DOHH2 (cell line): ENCODE measurements around the gene CNPY1.
"Not testable (repeated sequence)": the region's sequence is repeated elsewhere in the genome, so short reads cannot be mapped to it uniquely, and the experiment has no call there.

Experiments
- H3F3A ChIP-seq: fragments of 200-600 bp; sonication (generic), shearing (Covaris generic); 2 replicates; pipeline ENCODE4 v1.6.0; 2016; ENCODE audit warnings: antibody characterized with exemption, mild to moderate bottlenecking; ENCODE audit not compliant: control insufficient read depth, insufficient read depth
- H3K27ac ChIP-seq: fragments of 200-600 bp; sonication (generic); 2 replicates; pipeline ENCODE4 v1.5.1; 2014; ENCODE audit warnings: low read depth, mild to moderate bottlenecking, low read length, moderate library complexity
- H3K27me3 ChIP-seq: fragments of 200-600 bp; sonication (generic); 2 replicates; pipeline ENCODE4 v1.6.1; 2014; ENCODE audit warnings: mild to moderate bottlenecking, low read length, mixed read lengths; ENCODE audit not compliant: control insufficient read depth
- H3K36me3 ChIP-seq: fragments of 200-600 bp; sonication (generic); 2 replicates; pipeline ENCODE4 v1.6.1; 2014; ENCODE audit warnings: mild to moderate bottlenecking, low read length, moderate library complexity, mixed read lengths; ENCODE audit not compliant: control insufficient read depth
- H3K4me1 ChIP-seq: fragments of 200-600 bp; sonication (generic); 2 replicates; pipeline ENCODE4 v1.6.1; 2014; ENCODE audit warnings: mild to moderate bottlenecking, low read length, mixed read lengths; ENCODE audit not compliant: control insufficient read depth
- H3K4me2 ChIP-seq: fragments of 200-600 bp; sonication (generic); 2 replicates; pipeline ENCODE4 v1.6.0; 2014; ENCODE audit warnings: mild to moderate bottlenecking, low read length, moderate library complexity
- H3K4me3 ChIP-seq: fragments of 200-600 bp; sonication (generic); 2 replicates; pipeline ENCODE4 v1.5.1; 2014; ENCODE audit warnings: mild to moderate bottlenecking, low read length, mixed read lengths
- H3K79me2 ChIP-seq: fragments of 200-600 bp; sonication (generic); 2 replicates; pipeline ENCODE4 v1.6.1; 2014; ENCODE audit warnings: mild to moderate bottlenecking, low read length, mixed read lengths; ENCODE audit not compliant: control insufficient read depth
- H3K9me2 ChIP-seq: fragments of 200-600 bp; sonication (generic); replicated peaks from 2 replicates; pipeline ENCODE4 v1.6.1; 2014; ENCODE audit warnings: mild to moderate bottlenecking, low read length, mixed read lengths; ENCODE audit not compliant: control insufficient read depth
- H3K9me3 ChIP-seq: fragments of 200-600 bp; sonication (generic); 2 replicates; pipeline ENCODE4 v1.6.1; 2014; ENCODE audit warnings: antibody characterized with exemption, low read length, mixed read lengths; ENCODE audit not compliant: control insufficient read depth, insufficient read depth
- H4K20me1 ChIP-seq: fragments of 200-600 bp; sonication (generic); 2 replicates; pipeline ENCODE4 v1.6.0; 2014; ENCODE audit warnings: low read depth, mild to moderate bottlenecking, antibody characterized with exemption, low read length, moderate library complexity; ENCODE audit not compliant: control insufficient read depth, insufficient read depth
- EZH2phosphoT487 ChIP-seq: fragments of 200-600 bp; sonication (generic); IDR thresholded peaks from 2 replicates; pipeline ENCODE4 v1.6.1; 2017; ENCODE audit warnings: borderline replicate concordance, mild to moderate bottlenecking, antibody characterized with exemption, low read length, moderate library complexity, mixed read lengths
- TF ChIP-seq, protein P1 (sequence below): fragments of 200-600 bp; sonication (generic); IDR thresholded peaks from one replicate; pipeline ENCODE4 v1.5.1; 2014; ENCODE audit warnings: antibody characterized with exemption, mild to moderate bottlenecking, low read depth, low read length; ENCODE audit not compliant: poor library complexity, severe bottlenecking

Gene CNPY1

DNA sequence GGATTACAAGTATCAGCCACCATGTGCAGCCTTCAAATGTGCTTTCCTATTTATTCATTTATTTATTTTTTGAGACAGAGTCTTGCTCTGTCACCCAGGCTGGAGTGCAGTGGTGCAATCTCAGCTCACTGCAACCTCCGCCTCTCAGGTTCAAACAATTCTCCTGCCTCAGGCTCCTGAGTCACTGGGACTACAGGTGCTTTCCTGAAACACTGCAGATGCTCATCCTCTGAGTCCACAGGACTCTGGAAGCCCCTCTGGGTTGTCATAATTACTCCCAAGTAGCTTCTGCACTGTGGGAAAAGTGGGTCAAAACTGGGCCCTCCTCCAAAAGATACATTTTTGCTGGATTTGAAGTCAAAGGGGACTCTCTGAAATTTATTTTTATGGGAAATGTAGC is at the start of gene CNPY1:
Gene CNPY1 (minus strand): TSS at position 111 of the 400 bp plus-strand sequence. CDS start 630 bp downstream, outside the sequence.
- not testable (repeated sequence) for H3K4me1 ChIP-seq, H3K79me2 ChIP-seq, H4K20me1 ChIP-seq, H3K36me3 ChIP-seq, H3K9me3 ChIP-seq, H3K27ac ChIP-seq, H3K9me2 ChIP-seq, H3K27me3 ChIP-seq, H3K4me3 ChIP-seq, H3F3A ChIP-seq, H3K4me2 ChIP-seq

DNA sequence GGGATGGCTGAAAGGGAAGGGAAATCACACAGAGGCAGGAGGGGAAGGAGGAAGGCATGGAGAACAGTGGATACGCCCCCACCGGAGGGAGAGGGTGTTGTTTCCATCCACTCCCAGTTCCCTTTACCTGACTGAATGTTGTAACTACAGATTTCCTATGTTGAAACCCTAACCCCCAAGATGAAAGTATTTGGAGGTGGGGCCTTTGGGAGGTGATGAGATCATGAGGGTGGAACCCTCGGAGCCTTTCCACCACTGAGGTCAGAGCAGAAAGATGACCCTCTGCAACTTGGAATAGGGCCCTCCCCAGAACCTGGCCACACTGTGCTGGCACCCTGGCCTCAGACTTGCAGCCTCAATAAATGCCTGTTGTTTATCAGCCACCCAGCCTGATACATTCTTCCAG is 48.6 kb upstream of the CNPY1 start:
- Histone ChIP-seq H3K9me2 (no peaks in the 10 kb centered on the region), H3K4me2 (no peak overlapping the region), H3K9me3 (no peaks in the 10 kb centered on the region), H3K79me2 (no peaks in the 10 kb centered on the region), H3K4me3 (no peak overlapping the region), H3F3A (no peaks in the 10 kb centered on the region), H3K36me3 (no peaks in the 10 kb centered on the region), H4K20me1 (no peaks in the 10 kb centered on the region; the same call in 1 of the 2 replicates), H3K4me1 (peaks cover 10% of the 10 kb centered on the region), H3K27ac (no peak overlapping the region), H3K27me3 (peaks cover 7% of the 10 kb centered on the region; the same call in 1 of the 2 replicates)
- no peak for TF ChIP-seq EZH2phosphoT487

GRCh38 chr7:155594163-155594732 is 47.9 kb upstream of the CNPY1 start:
- H3K4me3 ChIP-seq = no peak overlapping the region
- H3K4me1 ChIP-seq = peaks cover 10% of the 10 kb centered on the region
- H3K9me3 ChIP-seq = no peaks in the 10 kb centered on the region
- TF ChIP-seq, protein P1, sequence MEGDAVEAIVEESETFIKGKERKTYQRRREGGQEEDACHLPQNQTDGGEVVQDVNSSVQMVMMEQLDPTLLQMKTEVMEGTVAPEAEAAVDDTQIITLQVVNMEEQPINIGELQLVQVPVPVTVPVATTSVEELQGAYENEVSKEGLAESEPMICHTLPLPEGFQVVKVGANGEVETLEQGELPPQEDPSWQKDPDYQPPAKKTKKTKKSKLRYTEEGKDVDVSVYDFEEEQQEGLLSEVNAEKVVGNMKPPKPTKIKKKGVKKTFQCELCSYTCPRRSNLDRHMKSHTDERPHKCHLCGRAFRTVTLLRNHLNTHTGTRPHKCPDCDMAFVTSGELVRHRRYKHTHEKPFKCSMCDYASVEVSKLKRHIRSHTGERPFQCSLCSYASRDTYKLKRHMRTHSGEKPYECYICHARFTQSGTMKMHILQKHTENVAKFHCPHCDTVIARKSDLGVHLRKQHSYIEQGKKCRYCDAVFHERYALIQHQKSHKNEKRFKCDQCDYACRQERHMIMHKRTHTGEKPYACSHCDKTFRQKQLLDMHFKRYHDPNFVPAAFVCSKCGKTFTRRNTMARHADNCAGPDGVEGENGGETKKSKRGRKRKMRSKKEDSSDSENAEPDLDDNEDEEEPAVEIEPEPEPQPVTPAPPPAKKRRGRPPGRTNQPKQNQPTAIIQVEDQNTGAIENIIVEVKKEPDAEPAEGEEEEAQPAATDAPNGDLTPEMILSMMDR = no peak
- no peak for TF ChIP-seq EZH2phosphoT487
- no peaks in the 10 kb centered on the region for H3K36me3 ChIP-seq
- H3F3A ChIP-seq = no peaks in the 10 kb centered on the region
- peaks cover 7% of the 10 kb centered on the region; the same call in 1 of the 2 replicates for H3K27me3 ChIP-seq
- H3K27ac ChIP-seq = no peak overlapping the region
- H3K79me2 ChIP-seq = no peaks in the 10 kb centered on the region
- H3K9me2 ChIP-seq = no peaks in the 10 kb centered on the region
- H4K20me1 ChIP-seq = no peaks in the 10 kb centered on the region; the same call in 1 of the 2 replicates
- H3K4me2 ChIP-seq = no peak overlapping the region

- H3K4me1 ChIP-seq = peaks cover 7% of the 10 kb centered on the region
- no peak overlapping the region for H3K4me2 ChIP-seq
- H3K9me3 ChIP-seq = no peaks in the 10 kb centered on the region
- no peaks in the 10 kb centered on the region for H3K79me2 ChIP-seq
- H3K27ac ChIP-seq = no peak overlapping the region
- H4K20me1 ChIP-seq = no peaks in the 10 kb centered on the region; the same call in 1 of the 2 replicates
- H3K27me3 ChIP-seq = peaks cover 7% of the 10 kb centered on the region; the same call in 1 of the 2 replicates
- TF ChIP-seq, protein P1 = no peak
- TF ChIP-seq EZH2phosphoT487 = no peak
- no peaks in the 10 kb centered on the region for H3K36me3 ChIP-seq
- H3F3A ChIP-seq = no peaks in the 10 kb centered on the region
- H3K9me2 ChIP-seq = no peaks in the 10 kb centered on the region
- H3K4me3 ChIP-seq = no peak overlapping the region
Observed at GRCh38 chr7:155593461-155594162, 47.3 kb upstream of the CNPY1 start.
